Sigmoid colon (tissue), 7 donors: ENCODE data around the gene TBC1D9B. TPM values are rescaled to one million over a fixed set of nuclear protein-coding genes. Genes with fewer than 3 reads are reported as not detected.
A peak's percentile ranks its signal among the peaks of the same experiment; 100 is the strongest.

ENCODE experiments used
- DNase-seq: peaks from one replicate; pipeline ENCODE4 v3.0.0-alpha.2; 2019
- H3K27ac ChIP-seq, 4 donors: fragments of 200-600 bp; sonication (generic); one replicate each; pipeline ENCODE4 v1.5.1; 2016 to 2019; ENCODE audit warnings: mild to moderate bottlenecking in 1 of 4
- H3K27me3 ChIP-seq, 3 donors: fragments of 200-600 bp; sonication (generic); one replicate each; pipeline ENCODE4 v1.5.1; 2019; ENCODE audit warnings: mild to moderate bottlenecking in 1 of 3
- H3K36me3 ChIP-seq, 4 donors: fragments of 200-600 bp; sonication (generic); one replicate each; pipeline ENCODE4 v1.5.1; 2016 to 2019
- H3K4me1 ChIP-seq, 4 donors: fragments of 200-600 bp; sonication (generic); one replicate each; pipeline ENCODE4 v1.5.1; 2017 to 2019
- H3K4me3 ChIP-seq, 4 donors: fragments of 200-600 bp; sonication (generic); one replicate each; pipeline ENCODE4 v1.5.1; 2017 to 2019; ENCODE audit warnings: mild to moderate bottlenecking in 2 of 4, moderate library complexity in 1 of 4
- H3K9me3 ChIP-seq, 4 donors: fragments of 200-600 bp in 3 of 4; sonication (generic) in 3 of 4; one replicate each; pipeline versions ENCODE4 v1.5.1 to v1.6.1; 2013 to 2019
- EP300 ChIP-seq, 4 donors: sonication (generic); formaldehyde crosslinking; IDR thresholded peaks; one replicate each; pipeline ENCODE4 v1.6.1; 2017; ENCODE audit warnings: antibody characterized with exemption in 4 of 4
- POLR2A ChIP-seq, 2 donors: fragments of 450-650 bp; IDR thresholded peaks; one replicate each; pipeline ENCODE4 v1.6.1; 2016; ENCODE audit warnings: antibody characterized with exemption in 2 of 2, mild to moderate bottlenecking in 2 of 2, moderate library complexity in 2 of 2
- POLR2AphosphoS5 ChIP-seq, 4 donors: sonication (generic); formaldehyde crosslinking; IDR thresholded peaks; one replicate each; pipeline ENCODE4 v1.6.1; 2017; ENCODE audit warnings: antibody characterized with exemption in 4 of 4
- WGBS, 2 donors: extraction: QIAGEN DNeasy Blood & Tissue Kit; methylation state at CpG; one replicate each; pipeline ENCODE4 v1.1.7; 2013; 5-methylcytosine and 5-hydroxymethylcytosine counted together
- intact Hi-C: fragments of 100-400 bp; cut with DNase I; formaldehyde crosslinking; loops from one replicate; pipeline ENCODE4 v1.15.1; 2023
- polyA plus RNA-seq, 3 donors: library from polyadenylated mRNA; stranded (reverse); fragments of 200-250 nt; gene quantifications; one replicate each; pipeline ENCODE4 v1.2.3, GENCODE V29; 2013
- total RNA-seq, 4 donors: library from RNA; depleted of rRNA; stranded (reverse); fragments of >200 nt; gene quantifications; one replicate each; pipeline ENCODE4 v1.1.0, GENCODE V29; 2016
- TF ChIP-seq, protein P1 (sequence below), 4 experiments: fragments of 450-650 bp in 3 of 4; fragments of 200-600 bp in 1 of 4; IDR thresholded peaks; one replicate each; pipeline ENCODE4 v1.5.1; 2016 to 2019; ENCODE audit warnings: antibody characterized with exemption in 4 of 4, mild to moderate bottlenecking in 3 of 4, moderate library complexity in 2 of 4
- donor health status: healthy with polysubstance abuse.
- donor health status: Bipolar disorder and iron deficiency.
- donor health status: healthy.

TBC1D9B gene
- total and polyA plus RNA-seq, 7 donors: 35.4 to 1,545 (median 291) TPM

DNA sequence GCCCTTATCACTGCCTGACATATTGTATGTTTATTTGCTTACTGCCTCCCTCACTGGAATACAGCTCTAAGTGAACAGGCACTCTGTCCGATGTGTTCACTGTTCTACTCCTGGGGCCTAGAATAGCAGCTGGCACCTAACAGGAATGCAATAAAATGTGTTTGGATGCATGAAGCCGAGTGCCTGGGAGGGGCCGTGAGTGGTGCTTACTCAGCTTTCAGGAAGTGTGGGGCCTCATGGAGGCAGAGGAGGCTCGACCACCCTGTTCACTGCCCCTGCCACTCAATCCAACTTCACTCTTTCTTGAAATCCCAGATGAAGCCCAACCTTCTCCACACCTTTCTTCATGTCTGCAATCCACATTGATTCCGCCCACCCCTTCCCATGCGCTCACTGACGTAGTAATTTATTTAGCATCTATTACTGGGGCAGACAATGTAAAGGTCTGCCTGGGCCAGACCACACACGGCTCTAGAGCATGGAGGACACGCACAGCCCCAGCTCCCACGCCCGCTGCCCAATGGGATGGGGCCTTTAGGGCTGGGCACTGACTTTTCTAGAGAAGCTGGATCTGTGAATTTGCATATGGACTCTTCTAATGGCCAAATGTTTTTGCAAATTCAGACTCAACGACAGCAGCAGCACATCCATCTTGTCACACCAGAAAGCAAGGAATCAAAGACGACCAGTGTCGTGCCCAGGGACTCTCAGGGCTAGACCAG is 21.3 kb downstream of the TBC1D9B start:
- intact Hi-C loops: no loop called here
- Histone ChIP-seq H3K36me3 (peaks cover 26 to 77% (median 49%) of the 10 kb centered on the region in 4 donors), H3K27ac (peak overlapping the region in 2 of 4 donors; percentile 34 to 45), H3K27me3 (no peaks in the 10 kb centered on the region), H3K4me3 (no peak overlapping the region), H3K4me1 (peaks cover 0 to 11% (median 9%) of the 10 kb centered on the region in 4 donors), H3K9me3 (peaks cover 0 to 13% (median 4%) of the 10 kb centered on the region in 4 donors)
- TF ChIP-seq EP300 (IDR thresholded peaks at IDR 0.05) (no peak), POLR2AphosphoS5 (IDR thresholded peaks at IDR 0.05) (no peak), POLR2A (IDR thresholded peaks at IDR 0.05) (no peak)
- TF ChIP-seq, protein P1, sequence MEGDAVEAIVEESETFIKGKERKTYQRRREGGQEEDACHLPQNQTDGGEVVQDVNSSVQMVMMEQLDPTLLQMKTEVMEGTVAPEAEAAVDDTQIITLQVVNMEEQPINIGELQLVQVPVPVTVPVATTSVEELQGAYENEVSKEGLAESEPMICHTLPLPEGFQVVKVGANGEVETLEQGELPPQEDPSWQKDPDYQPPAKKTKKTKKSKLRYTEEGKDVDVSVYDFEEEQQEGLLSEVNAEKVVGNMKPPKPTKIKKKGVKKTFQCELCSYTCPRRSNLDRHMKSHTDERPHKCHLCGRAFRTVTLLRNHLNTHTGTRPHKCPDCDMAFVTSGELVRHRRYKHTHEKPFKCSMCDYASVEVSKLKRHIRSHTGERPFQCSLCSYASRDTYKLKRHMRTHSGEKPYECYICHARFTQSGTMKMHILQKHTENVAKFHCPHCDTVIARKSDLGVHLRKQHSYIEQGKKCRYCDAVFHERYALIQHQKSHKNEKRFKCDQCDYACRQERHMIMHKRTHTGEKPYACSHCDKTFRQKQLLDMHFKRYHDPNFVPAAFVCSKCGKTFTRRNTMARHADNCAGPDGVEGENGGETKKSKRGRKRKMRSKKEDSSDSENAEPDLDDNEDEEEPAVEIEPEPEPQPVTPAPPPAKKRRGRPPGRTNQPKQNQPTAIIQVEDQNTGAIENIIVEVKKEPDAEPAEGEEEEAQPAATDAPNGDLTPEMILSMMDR (IDR thresholded peaks at IDR 0.05): no peak
- DNase-seq: no peak
- WGBS, 2 donors: 78 to 88% methylated on average over 14 of the region's 14 CpGs

DNA sequence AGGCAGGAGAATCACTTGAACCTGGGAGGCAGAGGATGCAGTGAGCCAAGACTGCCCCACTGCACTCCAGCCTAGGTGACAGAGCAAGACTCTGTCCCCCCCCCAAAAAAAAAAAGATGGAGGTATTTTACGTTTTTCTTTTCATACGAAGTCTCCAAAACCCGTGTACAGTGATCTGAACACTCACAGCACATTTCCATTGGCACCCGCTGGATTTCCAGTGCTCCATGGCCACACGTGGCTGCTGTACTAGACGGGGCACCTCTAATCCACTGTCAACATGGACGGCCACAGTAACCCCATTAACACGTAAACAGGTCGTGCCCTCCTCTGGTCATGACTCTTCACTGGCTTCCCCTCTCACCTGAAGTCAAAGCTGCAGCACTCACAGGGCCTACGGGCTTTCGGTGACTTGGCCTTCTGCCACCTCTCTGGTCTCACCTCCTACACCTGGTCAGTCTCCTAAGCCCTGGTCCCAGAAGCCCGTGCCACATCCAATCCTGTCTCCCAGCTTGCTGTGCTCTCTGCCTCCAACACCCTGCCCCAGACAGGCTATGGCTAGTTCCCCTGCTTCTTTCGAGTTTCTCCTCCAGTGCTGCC is 22.1 kb downstream of the TBC1D9B start:
- intact Hi-C loops: no loop called here

DNA sequence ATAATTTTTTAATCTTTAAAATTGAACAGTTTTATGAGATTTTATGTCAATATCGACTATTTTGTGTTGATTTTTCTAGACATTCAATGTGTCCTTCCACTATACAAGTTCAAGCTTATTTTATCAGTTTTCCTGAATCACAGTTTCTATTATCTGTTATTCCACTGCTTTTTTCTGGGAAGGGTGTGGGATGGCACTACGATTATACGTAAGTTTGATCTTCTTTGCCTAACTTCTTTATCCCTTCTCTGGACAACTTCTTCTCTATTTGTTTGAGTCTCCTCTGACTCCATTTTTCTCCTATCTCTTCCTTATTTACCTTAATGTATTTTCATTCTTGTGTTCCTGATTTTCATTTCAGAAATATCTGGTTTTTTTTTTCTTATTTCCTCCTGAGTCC is 24.5 kb downstream of the TBC1D9B start:
- Histone ChIP-seq H3K27me3 (no peaks in the 10 kb centered on the region), H3K36me3 (peaks cover 5 to 70% (median 33%) of the 10 kb centered on the region in 4 donors), H3K4me1 (peaks cover 0 to 11% (median 9%) of the 10 kb centered on the region in 4 donors), H3K4me3 (no peak overlapping the region), H3K9me3 (peaks cover 0 to 13% (median 4%) of the 10 kb centered on the region in 4 donors), H3K27ac (no peak overlapping the region)
- WGBS, 2 donors: 98% methylated on average over 3 of the region's 3 CpGs
- no peak for DNase-seq
- intact Hi-C loops: no loop called here
- TF ChIP-seq POLR2A (IDR thresholded peaks at IDR 0.05) (no peak), EP300 (IDR thresholded peaks at IDR 0.05) (no peak), POLR2AphosphoS5 (IDR thresholded peaks at IDR 0.05) (no peak)
- TF ChIP-seq, protein P1 (IDR thresholded peaks at IDR 0.05): no peak

More for the DNA sequence above, 22.1 kb downstream of the TBC1D9B start:
- Histone ChIP-seq H3K9me3 (peaks cover 0 to 13% (median 4%) of the 10 kb centered on the region in 4 donors), H3K27ac (peak overlapping the region in 2 of 4 donors; percentile 34 to 45), H3K27me3 (no peaks in the 10 kb centered on the region), H3K36me3 (peaks cover 19 to 72% (median 41%) of the 10 kb centered on the region in 4 donors), H3K4me1 (peaks cover 0 to 11% (median 9%) of the 10 kb centered on the region in 4 donors), H3K4me3 (no peak overlapping the region)
- no peak for TF ChIP-seq EP300 (IDR thresholded peaks at IDR 0.05)
- no peak for TF ChIP-seq POLR2A (IDR thresholded peaks at IDR 0.05)
- no peak for TF ChIP-seq POLR2AphosphoS5 (IDR thresholded peaks at IDR 0.05)
- TF ChIP-seq, protein P1 (IDR thresholded peaks at IDR 0.05): no peak
- no peak for DNase-seq
- 93 to 97% methylated on average over 13 of the region's 13 CpGs for WGBS, 2 donors

DNA sequence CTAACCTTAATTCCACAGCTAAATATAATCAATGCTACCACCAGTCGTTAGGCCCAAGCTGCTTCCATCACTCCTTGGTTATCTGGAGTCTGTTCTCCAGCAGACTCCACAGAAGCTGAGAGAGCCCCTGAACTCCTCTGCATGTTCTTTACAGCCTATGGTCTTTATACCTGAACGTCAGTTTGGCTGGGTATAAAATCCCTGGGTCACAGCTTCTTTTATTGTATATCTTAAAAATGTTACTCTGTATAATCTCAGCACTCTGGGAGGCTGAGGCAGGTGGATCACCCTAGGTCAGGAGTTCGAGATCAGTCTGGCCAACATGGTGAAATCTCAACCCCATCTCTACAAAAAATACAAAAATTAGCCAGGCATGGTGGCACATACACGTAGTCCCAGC is 25.4 kb downstream of the TBC1D9B start:
- no peak overlapping the region for H3K4me3 ChIP-seq
- TF ChIP-seq, protein P1 (IDR thresholded peaks at IDR 0.05): no peak
- no peak for TF ChIP-seq POLR2AphosphoS5 (IDR thresholded peaks at IDR 0.05)
- TF ChIP-seq EP300 (IDR thresholded peaks at IDR 0.05): no peak
- no peak for TF ChIP-seq POLR2A (IDR thresholded peaks at IDR 0.05)
- H3K4me1 ChIP-seq: peaks cover 0 to 11% (median 9%) of the 10 kb centered on the region in 4 donors
- peaks cover 0 to 13% (median 4%) of the 10 kb centered on the region in 4 donors for H3K9me3 ChIP-seq
- WGBS, 2 donors: 90 to 97% methylated on average over 4 of the region's 4 CpGs
- H3K36me3 ChIP-seq: peaks cover 4 to 68% (median 32%) of the 10 kb centered on the region in 4 donors
- intact Hi-C loops: no loop called here
- no peaks in the 10 kb centered on the region for H3K27me3 ChIP-seq
- no peak for DNase-seq
- H3K27ac ChIP-seq: no peak overlapping the region
